Stomach (tissue), 9 donors: ENCODE data around the gene NOTO. TPM values are rescaled to one million over a fixed set of nuclear protein-coding genes. Genes with fewer than 3 reads are reported as not detected.

Experiments used
- DNase-seq, 2 donors: peaks; one replicate each; pipeline versions ENCODE4 v3.0.0 to v3.0.0-alpha.2; 2013 to 2019
- H3K27ac ChIP-seq, 5 donors: fragments of 200-600 bp in 4 of 5; sonication (generic) in 4 of 5; one replicate each; pipeline ENCODE4 v1.5.1; 2013 to 2019; ENCODE audit warnings: mild to moderate bottlenecking in 1 of 5, moderate library complexity in 1 of 5
- H3K27me3 ChIP-seq, 3 donors: fragments of 200-600 bp; sonication (generic); one replicate each; pipeline ENCODE4 v1.5.1; 2017 to 2019; ENCODE audit warnings: mixed run types in 1 of 3
- H3K36me3 ChIP-seq, 4 donors: fragments of 200-600 bp; sonication (generic); 1 replicate in 3 of 4; 2 replicates in 1 of 4; pipeline ENCODE4 v1.5.1; 2016 to 2019
- H3K4me1 ChIP-seq, 4 donors: fragments of 200-600 bp; sonication (generic); one replicate each; pipeline ENCODE4 v1.5.1; 2016 to 2019
- H3K4me3 ChIP-seq, 4 donors: fragments of 200-600 bp; sonication (generic) in 3 of 4; one replicate each; pipeline ENCODE4 v1.5.1; 2016 to 2019; ENCODE audit warnings: mild to moderate bottlenecking in 1 of 4
- H3K9me3 ChIP-seq, 4 donors: fragments of 200-600 bp; sonication (generic); one replicate each; pipeline ENCODE4 v1.5.1; 2016 to 2019
- CTCF ChIP-seq, 7 experiments: fragments of 450-650 bp in 4 of 7; fragments of 200-600 bp in 3 of 7; sonication (generic) in 3 of 7; IDR thresholded peaks; one replicate each; pipeline ENCODE4 v1.5.1; 2016 to 2019; ENCODE audit warnings: antibody characterized with exemption in 7 of 7, control low read depth in 2 of 7, mild to moderate bottlenecking in 1 of 7
- EP300 ChIP-seq: sonication (generic); formaldehyde crosslinking; IDR thresholded peaks from one replicate; pipeline ENCODE4 v1.6.1; 2017; ENCODE audit warnings: antibody characterized with exemption
- POLR2A ChIP-seq, 4 donors: fragments of 450-650 bp; IDR thresholded peaks; one replicate each; pipeline ENCODE4 v1.6.1; 2016; ENCODE audit warnings: antibody characterized with exemption in 4 of 4, control low read depth in 2 of 4, mild to moderate bottlenecking in 1 of 4, moderate library complexity in 1 of 4
- POLR2AphosphoS5 ChIP-seq, 3 donors: sonication (generic); formaldehyde crosslinking; IDR thresholded peaks; one replicate each; pipeline ENCODE4 v1.6.1; 2016; ENCODE audit warnings: antibody characterized with exemption in 3 of 3
- WGBS, 5 donors: extraction: QIAGEN DNeasy Blood & Tissue Kit in 3 of 5; methylation state at CpG; one replicate each; pipeline versions ENCODE4 v1.1.5 to v1.1.7; 2013 to 2018; 5-methylcytosine and 5-hydroxymethylcytosine counted together
- intact Hi-C: fragments of 100-400 bp; cut with DNase I; formaldehyde crosslinking; loops from one replicate; pipeline ENCODE4 v1.15.1; 2023; ENCODE audit warnings: low total_unique reads
- polyA plus RNA-seq, 3 donors: library from polyadenylated mRNA; stranded (reverse); fragments of 200-250 nt; gene quantifications; one replicate each; pipeline ENCODE4 v1.2.3, GENCODE V29; 2013
- total RNA-seq, 5 donors: library from RNA; depleted of rRNA; stranded (reverse); fragments of >200 nt; gene quantifications; one replicate each; pipeline versions ENCODE4 v1.1.0 to v1.2.3, GENCODE V29; 2014 to 2016
- donor health status: healthy with polysubstance abuse.
- donor health status: Bipolar disorder and iron deficiency.
- donor health status: healthy.

Gene NOTO
- total and polyA plus RNA-seq, 8 donors: 0.25 to 0.31 TPM; not detected in 6

GRCh38 chr2:73237168-73237567, 34.8 kb downstream of the NOTO start:
- no peaks in the 10 kb centered on the region for H3K9me3 ChIP-seq
- no peak for TF ChIP-seq EP300
- TF ChIP-seq POLR2A (IDR thresholded peaks at IDR 0.05): no peak
- TF ChIP-seq CTCF (IDR thresholded peaks at IDR 0.05): no peak
- no peak for TF ChIP-seq POLR2AphosphoS5 (IDR thresholded peaks at IDR 0.05)
- H3K4me3 ChIP-seq: no peak overlapping the region
- intact Hi-C loops: no loop called here
- H3K36me3 ChIP-seq: peaks cover 25 to 45% (median 37%) of the 10 kb centered on the region in 4 donors
- peaks cover 20 to 58% (median 47%) of the 10 kb centered on the region in 4 donors for H3K4me1 ChIP-seq
- 27 to 57% (median 44%) methylated on average over 1 of the region's 1 CpG for WGBS, 5 donors
- no peak overlapping the region for H3K27ac ChIP-seq
- DNase-seq: no peak
- H3K27me3 ChIP-seq: no peaks in the 10 kb centered on the region

GRCh38 chr2:73238149-73238548, 35.8 kb downstream of the NOTO start:
- no peak for DNase-seq
- peaks cover 16 to 51% (median 39%) of the 10 kb centered on the region in 4 donors for H3K4me1 ChIP-seq

GRCh38 chr2:73238976-73239375, 36.6 kb downstream of the NOTO start:
- WGBS, 5 donors: 80 to 94% (median 86%) methylated on average over 1 of the region's 1 CpG

More at GRCh38 chr2:73238149-73238548, 35.8 kb downstream of the NOTO start:
- Histone ChIP-seq H3K9me3 (no peaks in the 10 kb centered on the region), H3K27me3 (no peaks in the 10 kb centered on the region), H3K4me3 (no peak overlapping the region), H3K27ac (no peak overlapping the region), H3K36me3 (peaks cover 31 to 55% (median 47%) of the 10 kb centered on the region in 4 donors)
- WGBS, 5 donors: 67 to 79% (median 74%) methylated on average over 3 of the region's 3 CpGs
- intact Hi-C loops: no loop called here
- TF ChIP-seq CTCF (IDR thresholded peaks at IDR 0.05) (no peak), POLR2A (IDR thresholded peaks at IDR 0.05) (no peak), EP300 (no peak), POLR2AphosphoS5 (IDR thresholded peaks at IDR 0.05) (no peak)

GRCh38 chr2:73239776-73240175, 37.4 kb downstream of the NOTO start:
- peaks cover 47 to 72% (median 63%) of the 10 kb centered on the region in 4 donors for H3K36me3 ChIP-seq
- no peak for DNase-seq
- intact Hi-C loops: no loop called here
- WGBS, 5 donors: 48 to 53% (median 49%) methylated on average over 3 of the region's 3 CpGs
- peaks cover 16 to 49% (median 35%) of the 10 kb centered on the region in 4 donors for H3K4me1 ChIP-seq
- no peaks in the 10 kb centered on the region for H3K27me3 ChIP-seq
- no peak overlapping the region for H3K4me3 ChIP-seq
- no peaks in the 10 kb centered on the region for H3K9me3 ChIP-seq
- no peak overlapping the region for H3K27ac ChIP-seq
- TF ChIP-seq EP300 (no peak), POLR2A (IDR thresholded peaks at IDR 0.05) (no peak), CTCF (IDR thresholded peaks at IDR 0.05) (no peak), POLR2AphosphoS5 (IDR thresholded peaks at IDR 0.05) (no peak)

More at GRCh38 chr2:73238976-73239375, 36.6 kb downstream of the NOTO start:
- H3K27me3 ChIP-seq: no peaks in the 10 kb centered on the region
- TF ChIP-seq EP300 (no peak), POLR2A (IDR thresholded peaks at IDR 0.05) (no peak), POLR2AphosphoS5 (IDR thresholded peaks at IDR 0.05) (no peak), CTCF (IDR thresholded peaks at IDR 0.05) (no peak)
- peaks cover 39 to 64% (median 55%) of the 10 kb centered on the region in 4 donors for H3K36me3 ChIP-seq
- no peaks in the 10 kb centered on the region for H3K9me3 ChIP-seq
- no peak overlapping the region for H3K27ac ChIP-seq
- no peak overlapping the region for H3K4me3 ChIP-seq
- peaks cover 16 to 50% (median 36%) of the 10 kb centered on the region in 4 donors for H3K4me1 ChIP-seq
- no peak for DNase-seq
- intact Hi-C loops: no loop called here
